Measurements from ENCODE around the gene KLF18. TPM values are rescaled to one million over a fixed set of nuclear protein-coding genes. Genes with fewer than 3 reads are reported as not detected.

The KLF18 gene
- total RNA-seq, 2 donors from 2014 or later = not detected

DNA sequence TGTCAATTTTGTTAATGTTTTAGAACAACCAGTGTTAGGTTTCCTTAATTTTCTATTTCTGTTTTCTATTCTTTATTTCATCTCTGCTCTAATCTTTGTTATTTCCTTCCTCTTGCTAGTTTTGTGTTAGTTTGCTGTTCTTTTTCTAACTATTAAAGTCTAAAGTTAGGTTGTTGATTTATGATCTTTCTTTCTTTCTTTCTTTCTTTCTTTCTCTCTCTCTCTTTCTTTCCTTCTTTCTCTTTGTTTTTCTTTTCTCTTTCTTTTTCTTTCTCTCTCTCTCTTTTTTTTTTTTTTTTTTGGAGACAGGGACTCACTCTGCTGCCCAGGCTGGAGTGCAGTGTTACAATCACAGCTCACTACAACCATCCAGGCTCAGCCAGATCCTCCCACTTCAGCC, 17.4 kb upstream of the KLF18 start:
- Histone ChIP-seq H3K27ac (no peak overlapping the region), H3K9me3 (no peaks in the 10 kb centered on the region), H3K27me3 (replicated peaks; ENCODE audit: insufficient read depth) (no peaks in the 10 kb centered on the region), H3K4me3 (no peak overlapping the region), H3K4me1 (ENCODE audit: control insufficient read depth in 1 of 2, low read depth in 2 of 2) (no peaks in the 10 kb centered on the region), H3K36me3 (no peaks in the 10 kb centered on the region)
- TF ChIP-seq, protein P1, sequence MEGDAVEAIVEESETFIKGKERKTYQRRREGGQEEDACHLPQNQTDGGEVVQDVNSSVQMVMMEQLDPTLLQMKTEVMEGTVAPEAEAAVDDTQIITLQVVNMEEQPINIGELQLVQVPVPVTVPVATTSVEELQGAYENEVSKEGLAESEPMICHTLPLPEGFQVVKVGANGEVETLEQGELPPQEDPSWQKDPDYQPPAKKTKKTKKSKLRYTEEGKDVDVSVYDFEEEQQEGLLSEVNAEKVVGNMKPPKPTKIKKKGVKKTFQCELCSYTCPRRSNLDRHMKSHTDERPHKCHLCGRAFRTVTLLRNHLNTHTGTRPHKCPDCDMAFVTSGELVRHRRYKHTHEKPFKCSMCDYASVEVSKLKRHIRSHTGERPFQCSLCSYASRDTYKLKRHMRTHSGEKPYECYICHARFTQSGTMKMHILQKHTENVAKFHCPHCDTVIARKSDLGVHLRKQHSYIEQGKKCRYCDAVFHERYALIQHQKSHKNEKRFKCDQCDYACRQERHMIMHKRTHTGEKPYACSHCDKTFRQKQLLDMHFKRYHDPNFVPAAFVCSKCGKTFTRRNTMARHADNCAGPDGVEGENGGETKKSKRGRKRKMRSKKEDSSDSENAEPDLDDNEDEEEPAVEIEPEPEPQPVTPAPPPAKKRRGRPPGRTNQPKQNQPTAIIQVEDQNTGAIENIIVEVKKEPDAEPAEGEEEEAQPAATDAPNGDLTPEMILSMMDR (IDR thresholded peaks at IDR 0.05) = no peak
- DNase-seq (ENCODE audit: low spot score) = no peak
- no peak for ATAC-seq (ENCODE audit: insufficient number of reproducible peaks, low FRiP score, low read depth)

DNA sequence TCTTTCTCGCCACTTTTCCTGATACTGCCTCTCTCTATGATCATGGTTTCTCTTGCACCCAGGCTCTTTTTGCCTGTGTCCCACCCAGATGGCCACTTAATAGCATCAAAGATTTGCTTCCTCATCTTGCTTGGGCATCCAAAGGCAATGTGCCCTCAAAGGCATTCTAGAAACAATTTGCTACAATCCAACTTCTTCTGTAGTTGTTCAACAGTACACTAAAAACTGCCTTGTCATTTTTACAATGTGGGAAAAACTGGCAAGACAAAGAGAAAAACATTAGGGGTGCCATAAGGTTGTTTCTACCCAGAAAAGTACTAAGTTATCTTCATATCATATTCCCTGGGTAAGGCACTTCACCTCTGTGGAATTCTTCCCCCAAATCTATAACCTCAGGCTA, 16.5 kb upstream of the KLF18 start:
- Histone ChIP-seq H3K27ac (no peak overlapping the region), H3K9me3 (no peaks in the 10 kb centered on the region), H3K36me3 (no peaks in the 10 kb centered on the region), H3K27me3 (replicated peaks; ENCODE audit: insufficient read depth) (no peaks in the 10 kb centered on the region), H3K4me3 (no peak overlapping the region), H3K4me1 (ENCODE audit: control insufficient read depth in 1 of 2, low read depth in 2 of 2) (no peaks in the 10 kb centered on the region)
- DNase-seq (ENCODE audit: low spot score) (no peak), ATAC-seq (ENCODE audit: insufficient number of reproducible peaks, low FRiP score, low read depth) (no peak)
- TF ChIP-seq, protein P1 (IDR thresholded peaks at IDR 0.05) = no peak

DNA sequence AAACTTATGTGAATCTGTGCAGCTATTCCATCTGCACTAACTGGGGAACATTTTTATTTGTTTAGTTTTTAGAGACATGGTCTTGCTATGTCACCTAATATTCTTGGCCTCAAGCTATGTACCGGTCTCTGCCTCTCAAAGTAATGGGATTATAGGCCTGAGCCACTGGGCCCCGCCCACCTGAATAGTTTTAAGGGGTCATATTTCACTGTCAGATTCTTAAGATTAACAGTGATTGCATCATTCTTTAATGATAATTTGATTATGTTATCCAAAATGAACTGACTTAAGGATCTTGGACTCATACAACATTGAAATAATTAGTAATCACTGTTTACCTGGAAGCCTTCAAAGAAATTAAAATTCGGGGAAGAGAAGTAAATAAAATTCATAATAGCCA, 12.6 kb upstream of the KLF18 start:
- H3K27me3 ChIP-seq (replicated peaks; ENCODE audit: insufficient read depth) = no peaks in the 10 kb centered on the region
- H3K4me3 ChIP-seq = no peak overlapping the region
- TF ChIP-seq, protein P1 (IDR thresholded peaks at IDR 0.05) = no peak
- H3K36me3 ChIP-seq = no peaks in the 10 kb centered on the region
- DNase-seq (ENCODE audit: low spot score) (no peak), ATAC-seq (ENCODE audit: insufficient number of reproducible peaks, low FRiP score, low read depth) (no peak)
- no peak overlapping the region for H3K27ac ChIP-seq
- no peaks in the 10 kb centered on the region for H3K4me1 ChIP-seq (ENCODE audit: control insufficient read depth in 1 of 2, low read depth in 2 of 2)
- H3K9me3 ChIP-seq = no peaks in the 10 kb centered on the region

DNA sequence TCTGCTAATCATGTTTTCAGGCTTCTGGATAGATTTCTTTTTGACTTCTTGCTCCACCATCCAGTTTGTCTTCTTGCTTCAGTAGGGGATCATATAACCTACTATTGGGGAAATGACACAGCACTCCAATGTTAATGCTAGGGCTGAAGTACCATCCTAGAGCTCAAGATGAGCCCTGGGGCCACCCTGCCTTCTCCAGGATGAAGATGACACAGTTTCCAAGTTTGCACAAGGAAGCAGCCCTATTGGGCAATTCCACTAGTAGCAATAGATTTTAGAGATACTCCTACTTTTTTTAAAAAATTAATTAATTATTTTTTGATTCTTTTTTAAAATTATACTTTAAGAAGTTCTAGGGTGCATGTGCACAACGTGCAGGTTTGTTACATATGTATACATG, 11.3 kb upstream of the KLF18 start:
- Histone ChIP-seq H3K9me3 (no peaks in the 10 kb centered on the region), H3K4me1 (ENCODE audit: control insufficient read depth in 1 of 2, low read depth in 2 of 2) (no peaks in the 10 kb centered on the region), H3K36me3 (no peaks in the 10 kb centered on the region), H3K27ac (no peak overlapping the region), H3K27me3 (replicated peaks; ENCODE audit: insufficient read depth) (no peaks in the 10 kb centered on the region), H3K4me3 (no peak overlapping the region)
- TF ChIP-seq, protein P1 (IDR thresholded peaks at IDR 0.05) = no peak
- no peak for DNase-seq (ENCODE audit: low spot score)
- no peak for ATAC-seq (ENCODE audit: insufficient number of reproducible peaks, low FRiP score, low read depth)

DNA sequence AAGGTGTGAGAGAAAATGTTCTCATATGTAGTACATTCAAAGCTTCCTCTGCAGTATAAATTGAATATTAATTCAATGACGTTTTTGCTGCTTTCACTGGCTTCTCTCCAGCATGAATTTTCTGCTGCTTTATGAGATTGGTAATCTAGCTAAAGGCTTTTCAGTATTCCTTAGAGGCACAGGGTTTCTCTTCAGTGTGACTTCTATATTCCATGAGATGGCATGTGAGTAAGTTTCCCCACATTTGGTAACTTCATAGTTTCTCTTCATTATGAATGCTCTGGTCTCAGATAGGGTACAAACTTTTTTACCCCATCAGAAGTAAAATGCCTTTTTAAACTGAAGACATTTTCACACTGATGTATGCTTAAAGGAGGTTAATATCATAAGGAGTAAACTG, 10.4 kb upstream of the KLF18 start:
- H3K27me3 ChIP-seq (replicated peaks; ENCODE audit: insufficient read depth) = no peaks in the 10 kb centered on the region
- H3K4me3 ChIP-seq = no peak overlapping the region
- no peaks in the 10 kb centered on the region for H3K36me3 ChIP-seq
- TF ChIP-seq, protein P1 (IDR thresholded peaks at IDR 0.05) = no peak
- H3K4me1 ChIP-seq (ENCODE audit: control insufficient read depth in 1 of 2, low read depth in 2 of 2) = no peaks in the 10 kb centered on the region
- no peak overlapping the region for H3K27ac ChIP-seq
- no peak for DNase-seq (ENCODE audit: low spot score)
- ATAC-seq (ENCODE audit: insufficient number of reproducible peaks, low FRiP score, low read depth) = no peak
- H3K9me3 ChIP-seq = no peaks in the 10 kb centered on the region
